OCI-LY3 (cell line): ENCODE measurements around the gene SNCB.
"Not testable (repeated sequence)": the region's sequence is repeated elsewhere in the genome, so short reads cannot be mapped to it uniquely, and the experiment has no call there.

Experiments
- H2AFZ ChIP-seq: fragments of 200-600, 300-600 bp; shearing (Covaris generic); 2 replicates; pipeline ENCODE4 v1.6.0; 2014; ENCODE audit warnings: antibody characterized with exemption, low read depth, low read length
- H3K27ac ChIP-seq: fragments of 200-600, 300-600 bp; sonication (generic); 2 replicates; pipeline ENCODE4 v1.5.1; 2014; ENCODE audit warnings: mild to moderate bottlenecking, low read length, moderate library complexity, mixed read lengths
- H3K27me3 ChIP-seq: fragments of 200-600, 300-600 bp; sonication (generic); 2 replicates; pipeline ENCODE4 v1.6.1; 2014; ENCODE audit warnings: low read depth, low read length, mixed read lengths
- H3K36me3 ChIP-seq: fragments of 200-600, 300-600 bp; sonication (generic); replicated peaks from 2 replicates; pipeline ENCODE3; 2014; ENCODE audit warnings: low read depth, low read length, mixed read lengths
- H3K4me1 ChIP-seq: fragments of 300-600, 200-600 bp; sonication (generic); 2 replicates; pipeline ENCODE4 v1.6.1; 2014; ENCODE audit warnings: low read length, mixed read lengths
- H3K4me2 ChIP-seq: fragments of 200-600, 300-600 bp; sonication (generic); 2 replicates; pipeline ENCODE4 v1.6.1; 2014; ENCODE audit warnings: low read length, mixed read lengths
- H3K4me3 ChIP-seq: fragments of 300-600, 200-600 bp; sonication (generic); 2 replicates; pipeline ENCODE4 v1.5.1; 2014; ENCODE audit warnings: antibody characterized with exemption, mild to moderate bottlenecking, low read length, moderate library complexity
- H3K79me2 ChIP-seq: fragments of 300-600, 200-600 bp; shearing (Covaris generic); 2 replicates; pipeline ENCODE4 v1.6.1; 2014; ENCODE audit warnings: mild to moderate bottlenecking, low read length, mixed read lengths
- H3K9ac ChIP-seq: fragments of 300-600, 200-600 bp; shearing (Covaris generic); 2 replicates; pipeline ENCODE4 v1.6.0; 2014; ENCODE audit warnings: mild to moderate bottlenecking, low read length, moderate library complexity
- H3K9me3 ChIP-seq: fragments of 200-600, 300-600 bp; shearing (Covaris generic); 2 replicates; pipeline ENCODE4 v1.6.1; 2014; ENCODE audit warnings: low read length, mixed read lengths; ENCODE audit not compliant: insufficient read depth
- H4K20me1 ChIP-seq: fragments of 200-600, 300-600 bp; sonication (generic); 2 replicates; pipeline ENCODE4 v1.6.1; 2016; ENCODE audit warnings: low read length, mixed read lengths; ENCODE audit not compliant: insufficient read depth
- CTCF ChIP-seq: fragments of 200-600, 300-600 bp; sonication (generic); IDR thresholded peaks from 2 replicates; pipeline ENCODE4 v1.5.1; 2014; ENCODE audit warnings: antibody characterized with exemption, low read length, low read depth
- EZH2phosphoT487 ChIP-seq: fragments of 200-600 bp; shearing (Covaris generic); IDR thresholded peaks from 2 replicates; pipeline ENCODE4 v1.6.1; 2018; ENCODE audit warnings: antibody characterized with exemption, mixed run types, low read depth

Gene SNCB

DNA sequence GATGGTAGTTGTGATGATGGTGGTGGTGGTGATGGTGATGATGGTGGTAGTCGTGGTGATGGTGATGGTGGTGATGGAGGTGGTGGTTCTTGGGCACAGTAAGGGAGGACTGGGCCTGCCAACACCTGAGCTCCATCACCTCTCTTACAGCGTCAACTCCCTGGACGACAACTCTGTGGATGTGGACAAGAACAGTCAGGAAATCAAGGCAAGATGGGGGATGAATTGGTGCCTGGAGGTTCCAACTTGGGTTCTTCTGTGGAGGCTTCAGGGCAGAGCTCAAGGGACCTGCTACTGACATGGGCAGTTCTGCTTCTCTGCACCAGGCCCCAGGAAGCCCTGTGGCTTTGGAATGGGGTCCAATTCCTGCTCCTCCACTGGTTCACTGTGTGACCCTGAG is 37.8 kb downstream of the SNCB start:
- no peak overlapping the region for H3K27ac ChIP-seq
- H3K79me2 ChIP-seq, result no peaks in the 10 kb centered on the region
- no peak overlapping the region for H3K4me3 ChIP-seq
- no peaks in the 10 kb centered on the region for H3K36me3 ChIP-seq
- H2AFZ ChIP-seq, result no peak overlapping the region
- TF ChIP-seq CTCF, result no peak
- TF ChIP-seq EZH2phosphoT487, result no peak
- 0 out of 2 replicates have a peak, but pooled peaks cover 3% of the 10 kb centered on the region for H3K9me3 ChIP-seq
- H3K4me2 ChIP-seq, result no peak overlapping the region
- H3K9ac ChIP-seq, result no peak overlapping the region
- no peaks in the 10 kb centered on the region for H3K4me1 ChIP-seq
- H4K20me1 ChIP-seq, result no peaks in the 10 kb centered on the region
- no peaks in the 10 kb centered on the region for H3K27me3 ChIP-seq

- H3K36me3 ChIP-seq, H3K4me3 ChIP-seq, H3K27me3 ChIP-seq, H3K79me2 ChIP-seq, H3K9me3 ChIP-seq, H2AFZ ChIP-seq, H3K4me1 ChIP-seq, H4K20me1 ChIP-seq, H3K27ac ChIP-seq, H3K9ac ChIP-seq, H3K4me2 ChIP-seq: not testable (repeated sequence)
Observed at GRCh38 chr5:176591667-176592066, 38.7 kb downstream of the SNCB start.

- Histone ChIP-seq H2AFZ (no peak overlapping the region), H3K9ac (no peak overlapping the region), H3K36me3 (no peaks in the 10 kb centered on the region), H3K4me2 (no peak overlapping the region), H3K27me3 (no peaks in the 10 kb centered on the region), H3K4me1 (no peaks in the 10 kb centered on the region), H3K9me3 (0 out of 2 replicates have a peak, but pooled peaks cover 3% of the 10 kb centered on the region), H3K27ac (no peak overlapping the region), H3K79me2 (no peaks in the 10 kb centered on the region), H4K20me1 (no peaks in the 10 kb centered on the region), H3K4me3 (no peak overlapping the region)
- TF ChIP-seq EZH2phosphoT487 (no peak), CTCF (no peak)
Observed at GRCh38 chr5:176590035-176590717, 40.2 kb downstream of the SNCB start.

- H3K4me1 ChIP-seq, result no peaks in the 10 kb centered on the region
- no peak overlapping the region for H3K4me3 ChIP-seq
- TF ChIP-seq EZH2phosphoT487 (no peak), CTCF (no peak)
- no peaks in the 10 kb centered on the region for H3K79me2 ChIP-seq
- H3K4me2 ChIP-seq, result no peak overlapping the region
- H3K9me3 ChIP-seq, result 0 out of 2 replicates have a peak, but pooled peaks cover 3% of the 10 kb centered on the region
- H4K20me1 ChIP-seq, result no peaks in the 10 kb centered on the region
- H3K27ac ChIP-seq, result no peak overlapping the region
- H3K36me3 ChIP-seq, result no peaks in the 10 kb centered on the region
- H3K27me3 ChIP-seq, result no peaks in the 10 kb centered on the region
- no peak overlapping the region for H3K9ac ChIP-seq
- no peak overlapping the region for H2AFZ ChIP-seq
Observed at GRCh38 chr5:176589039-176589769, 41.1 kb downstream of the SNCB start.
